Measurements from ENCODE around the gene ACTL6B.

GRCh38 chr7:100626055-100626454, 30.2 kb downstream of the ACTL6B start:
- TF ChIP-seq CTCF (conservative IDR thresholded peaks at IDR 0.05; ENCODE audit: low read depth, low read length) (no peak), EZH2phosphoT487 (IDR thresholded peaks at IDR 0.05; ENCODE audit: borderline replicate concordance, low read length) (no peak), EZH2 (IDR thresholded peaks at IDR 0.05; ENCODE audit: low read length, unreplicated experiment) (no peak)

All from PC-3 (cell line).